CD4-positive, alpha-beta T cell (primary cell): Measurements from ENCODE around the gene TRIM72. TPM values are rescaled to one million over a fixed set of nuclear protein-coding genes. Genes with fewer than 3 reads are reported as not detected.
A peak's percentile ranks its signal among the peaks of the same experiment; 100 is the strongest.

Source experiments
- ATAC-seq: fragments of 200-7000 bp; cut with Tn5 transposase; one replicate; pipeline ENCODE4 v1.10.0; 2022; ENCODE audit warnings: mild to moderate bottlenecking; ENCODE audit not compliant: poor library complexity
- CTCF ChIA-PET: fragments of 350-600 bp; sonication (Branson Sonifier 250); formaldehyde crosslinking; loops from one replicate; lab custom pipeline; 2021; ENCODE audit warnings: antibody characterized with exemption, inconsistent platforms; lab: Charles Lee
- POLR2A ChIA-PET: fragments of 350-600 bp; sonication (Branson Sonifier 250); formaldehyde crosslinking; loops from one replicate; lab custom pipeline; 2021; ENCODE audit warnings: antibody characterized with exemption, inconsistent platforms; lab: Charles Lee
- DNase-seq, 14 experiments: peaks; one replicate each; pipeline ENCODE4 v3.0.0-alpha.2; 2013 to 2020; ENCODE audit warnings: mixed read lengths in 2 of 14
- H3K27ac ChIP-seq, 2 donors: one replicate each; pipeline versions ENCODE4 v1.5.1 to v1.7.0; 2013; ENCODE audit warnings: low read length in 2 of 2, low read depth in 1 of 2, mild to moderate bottlenecking in 1 of 2
- H3K27me3 ChIP-seq, 2 experiments: 1 replicate in 1 of 2; 2 replicates in 1 of 2; pipeline versions ENCODE4 v1.6.1 to v1.7.0; 2013; ENCODE audit warnings: low read length in 2 of 2, control low read depth in 1 of 2, mild to moderate bottlenecking in 1 of 2, moderate library complexity in 1 of 2; ENCODE audit not compliant: insufficient read depth in 2 of 2, control insufficient read depth in 1 of 2
- H3K36me3 ChIP-seq: one replicate; pipeline ENCODE4 v1.6.1; 2013; ENCODE audit warnings: low read length, control low read depth; ENCODE audit not compliant: insufficient read depth
- H3K4me1 ChIP-seq: one replicate; pipeline ENCODE4 v1.6.1; 2013; ENCODE audit warnings: low read length, control low read depth; ENCODE audit not compliant: insufficient read depth
- H3K4me3 ChIP-seq: one replicate; pipeline ENCODE4 v1.5.1; 2013; ENCODE audit warnings: mild to moderate bottlenecking, low read length, moderate library complexity
- H3K9me3 ChIP-seq, 2 experiments: 1 replicate in 1 of 2; 2 replicates in 1 of 2; pipeline versions ENCODE4 v1.6.1 to v1.7.0; 2013; ENCODE audit warnings: low read length in 2 of 2, mild to moderate bottlenecking in 2 of 2, control low read depth in 1 of 2, moderate library complexity in 1 of 2; ENCODE audit not compliant: control insufficient read depth in 1 of 2, insufficient read depth in 1 of 2
- H3K27ac Mint-ChIP-seq: one replicate; pipeline ENCODE4 v1.8.0; 2020; ENCODE audit warnings: mixed read lengths
- H3K27me3 Mint-ChIP-seq: one replicate; pipeline ENCODE4 v1.8.0; 2021; ENCODE audit warnings: mixed read lengths
- H3K36me3 Mint-ChIP-seq: one replicate; pipeline ENCODE4 v1.8.0; 2021; ENCODE audit warnings: low read depth, mixed read lengths
- H3K4me1 Mint-ChIP-seq: one replicate; pipeline ENCODE4 v1.8.0; 2021; ENCODE audit warnings: low read depth, mixed read lengths
- H3K4me3 Mint-ChIP-seq: one replicate; pipeline ENCODE4 v1.8.0; 2020; ENCODE audit warnings: mild to moderate bottlenecking, mixed read lengths
- H3K9me3 Mint-ChIP-seq: one replicate; pipeline ENCODE4 v1.8.0; 2020; ENCODE audit warnings: mixed read lengths
- intact Hi-C, 2 experiments: fragments of 100-400 bp; cut with DNase I in 1 of 2; cut with micrococcal nuclease in 1 of 2; formaldehyde crosslinking; loops; one replicate each; pipeline versions ENCODE4 v1.15.1 to v1.9.0; 2023 to 2025; cut with DNase I, micrococcal nuclease
- total RNA-seq, 174 experiments: library from RNA in 2 of 174; stranded (reverse) in 2 of 174; gene quantifications; one replicate each; pipeline ENCODE4 v1.2.3 and lab custom pipeline; 2021 to 2026
- TF ChIP-seq, protein P1 (sequence below): fragments of 200-600 bp; IDR thresholded peaks from one replicate; pipeline ENCODE4 v1.8.0; 2022; ENCODE audit warnings: antibody characterized with exemption, mild to moderate bottlenecking

Gene TRIM72
- total RNA-seq, 2 experiments from 2014 or later = 0.17 TPM; not detected in 1

- Histone ChIP-seq H3K9me3 (no peaks in the 10 kb centered on the region), H3K27me3 (no peaks in the 10 kb centered on the region), H3K27ac (no peak overlapping the region), H3K4me3 (no peak overlapping the region), H3K36me3 (peaks cover 100% of the 10 kb centered on the region), H3K4me1 (peaks cover 28% of the 10 kb centered on the region)
- Mint-ChIP-seq H3K27ac (peak overlapping the region; percentile 64), H3K4me1 (peaks cover 83% of the 10 kb centered on the region), H3K27me3 (no peaks in the 10 kb centered on the region), H3K36me3 (peaks cover 100% of the 10 kb centered on the region), H3K9me3 (no peaks in the 10 kb centered on the region), H3K4me3 (peak overlapping the region; percentile 30)
- ATAC-seq = no peak
- ChIA-PET POLR2A (interaction anchor here (0.6 to 3.6 kb wide), 3 partner anchors 10 to 14 kb away, joined by 4 to 30 read pairs (median 28); partner anchors contain the start of genes FUS and PYCARD), CTCF (no interaction called here)
- DNase-seq = no peak
- intact Hi-C loops = no loop called here
- TF ChIP-seq, protein P1, sequence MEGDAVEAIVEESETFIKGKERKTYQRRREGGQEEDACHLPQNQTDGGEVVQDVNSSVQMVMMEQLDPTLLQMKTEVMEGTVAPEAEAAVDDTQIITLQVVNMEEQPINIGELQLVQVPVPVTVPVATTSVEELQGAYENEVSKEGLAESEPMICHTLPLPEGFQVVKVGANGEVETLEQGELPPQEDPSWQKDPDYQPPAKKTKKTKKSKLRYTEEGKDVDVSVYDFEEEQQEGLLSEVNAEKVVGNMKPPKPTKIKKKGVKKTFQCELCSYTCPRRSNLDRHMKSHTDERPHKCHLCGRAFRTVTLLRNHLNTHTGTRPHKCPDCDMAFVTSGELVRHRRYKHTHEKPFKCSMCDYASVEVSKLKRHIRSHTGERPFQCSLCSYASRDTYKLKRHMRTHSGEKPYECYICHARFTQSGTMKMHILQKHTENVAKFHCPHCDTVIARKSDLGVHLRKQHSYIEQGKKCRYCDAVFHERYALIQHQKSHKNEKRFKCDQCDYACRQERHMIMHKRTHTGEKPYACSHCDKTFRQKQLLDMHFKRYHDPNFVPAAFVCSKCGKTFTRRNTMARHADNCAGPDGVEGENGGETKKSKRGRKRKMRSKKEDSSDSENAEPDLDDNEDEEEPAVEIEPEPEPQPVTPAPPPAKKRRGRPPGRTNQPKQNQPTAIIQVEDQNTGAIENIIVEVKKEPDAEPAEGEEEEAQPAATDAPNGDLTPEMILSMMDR = no peak
Observed at GRCh38 chr16:31190818-31191444, 23.0 kb upstream of the TRIM72 start.

GRCh38 chr16:31191697-31192428, 22.1 kb upstream of the TRIM72 start:
- intact Hi-C loops = no loop called here
- H3K27me3 ChIP-seq = no peaks in the 10 kb centered on the region
- H3K9me3 ChIP-seq = no peaks in the 10 kb centered on the region
- peak overlapping the region; percentile 6 for H3K4me3 Mint-ChIP-seq
- peaks cover 100% of the 10 kb centered on the region for H3K36me3 Mint-ChIP-seq
- peaks cover 19% of the 10 kb centered on the region for H3K4me1 ChIP-seq
- H3K27ac Mint-ChIP-seq = peak overlapping the region; percentile 64
- no peak for ATAC-seq
- H3K4me3 ChIP-seq = no peak overlapping the region
- ChIA-PET CTCF (interaction anchor here (0.6 kb wide), 1 partner anchor 26 kb away, joined by 3 read pairs; no protein-coding TSS in a partner anchor), POLR2A (interaction anchor here (1.6 to 3.6 kb wide), 3 partner anchors 9 to 12 kb away, joined by 4 to 30 read pairs (median 28); partner anchors contain the start of genes FUS and PYCARD)
- no peak for DNase-seq
- peaks cover 100% of the 10 kb centered on the region for H3K36me3 ChIP-seq
- H3K27ac ChIP-seq = no peak overlapping the region
- peaks cover 80% of the 10 kb centered on the region for H3K4me1 Mint-ChIP-seq
- no peaks in the 10 kb centered on the region for H3K27me3 Mint-ChIP-seq
- no peaks in the 10 kb centered on the region for H3K9me3 Mint-ChIP-seq
- TF ChIP-seq, protein P1 = no peak

DNA sequence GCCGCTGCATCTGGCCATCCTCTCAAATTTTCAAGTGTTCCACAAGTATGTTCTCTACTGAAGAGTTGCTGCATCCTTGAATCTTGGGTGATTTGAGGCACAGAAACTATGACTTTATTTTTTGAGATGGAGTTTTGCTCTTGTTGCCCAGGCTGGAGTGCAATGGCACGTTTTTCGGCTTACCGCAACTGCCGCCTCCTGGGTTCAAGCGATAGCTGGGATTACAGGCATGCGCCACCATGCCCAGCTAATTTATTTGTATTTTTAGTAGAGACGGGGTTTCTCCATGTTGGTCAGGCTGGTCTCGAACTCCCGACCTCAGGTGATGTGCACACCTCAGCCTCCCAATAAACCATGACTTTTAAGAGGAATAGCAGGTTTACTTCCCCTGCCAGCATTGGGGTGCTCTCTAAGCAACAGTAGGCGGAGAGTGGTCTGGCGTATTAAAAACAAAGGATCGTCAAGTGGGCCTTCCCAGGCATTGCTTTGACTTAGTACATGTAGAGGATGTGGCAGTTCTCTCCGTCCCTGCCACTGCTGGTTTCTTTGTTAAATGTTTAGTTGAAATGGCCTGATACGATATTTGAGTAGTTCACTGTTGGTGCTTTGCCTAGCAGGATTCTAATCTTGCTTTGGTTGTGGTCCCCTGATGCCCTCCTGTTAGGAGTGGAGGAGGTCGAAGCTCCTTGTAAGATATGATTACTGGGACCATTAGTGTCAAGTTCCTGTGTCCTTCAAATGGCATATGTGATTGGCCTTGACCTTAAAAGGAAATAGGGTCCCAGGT, 20.9 kb upstream of the TRIM72 start:
- TF ChIP-seq, protein P1 = no peak
- Histone ChIP-seq H3K27me3 (no peaks in the 10 kb centered on the region), H3K4me1 (peaks cover 14% of the 10 kb centered on the region), H3K36me3 (peaks cover 90% of the 10 kb centered on the region), H3K4me3 (no peak overlapping the region), H3K27ac (no peak overlapping the region), H3K9me3 (no peaks in the 10 kb centered on the region)
- ChIA-PET POLR2A (interaction anchor here (0.7 to 1.6 kb wide), 2 partner anchors 13 kb away, joined by 4 read pairs; partner anchors contain the start of gene FUS), CTCF (interaction anchor here (0.6 kb wide), 1 partner anchor 27 kb away, joined by 3 read pairs; no protein-coding TSS in a partner anchor)
- Mint-ChIP-seq H3K36me3 (peaks cover 96% of the 10 kb centered on the region), H3K27me3 (no peaks in the 10 kb centered on the region), H3K9me3 (no peaks in the 10 kb centered on the region), H3K27ac (peak overlapping the region; percentile 66), H3K4me1 (peaks cover 72% of the 10 kb centered on the region), H3K4me3 (peak overlapping the region; percentile 51)
- no peak for ATAC-seq
- DNase-seq = no peak
- intact Hi-C loops = no loop called here
